Stomach smooth muscle (tissue), 2 donors: ENCODE results near the gene MYMX.
A peak's percentile ranks its signal among the peaks of the same experiment; 100 is the strongest.

Experiments
- H3K27ac ChIP-seq: one replicate; pipeline ENCODE4 v1.7.0; 2013; ENCODE audit warnings: mild to moderate bottlenecking, low read length, inconsistent platforms
- H3K27me3 ChIP-seq, 2 donors: one replicate each; pipeline ENCODE4 v1.7.0; 2013; ENCODE audit warnings: low read length in 2 of 2; ENCODE audit not compliant: insufficient read depth in 2 of 2, control insufficient read depth in 1 of 2
- H3K36me3 ChIP-seq, 2 donors: one replicate each; pipeline ENCODE4 v1.7.0; 2013; ENCODE audit warnings: low read length in 2 of 2; ENCODE audit not compliant: control insufficient read depth in 2 of 2, insufficient read depth in 2 of 2
- H3K4me1 ChIP-seq: one replicate; pipeline ENCODE4 v1.7.0; 2013; ENCODE audit warnings: low read length; ENCODE audit not compliant: control insufficient read depth, insufficient read depth
- H3K4me3 ChIP-seq, 2 donors: one replicate each; pipeline ENCODE4 v1.7.0; 2013; ENCODE audit warnings: low read length in 2 of 2
- H3K9ac ChIP-seq, 2 donors: one replicate each; pipeline ENCODE4 v1.7.0; 2013; ENCODE audit warnings: low read length in 2 of 2, mild to moderate bottlenecking in 1 of 2
- H3K9me3 ChIP-seq, 2 donors: one replicate each; pipeline ENCODE4 v1.7.0; 2013; ENCODE audit warnings: low read length in 2 of 2; ENCODE audit not compliant: control insufficient read depth in 2 of 2
- donor health status: healthy.
- donor health status: Pancreatic carcinoma.

MYMX gene

GRCh38 chr6:44216677-44217331 lies at the start of gene MYMX:
Gene MYMX (plus strand): TSS chr6:44216926. CDS start chr6:44217472, 546 bp downstream.
- peak within 1 kb of the TSS; percentile 52 to 65 for H3K4me3 ChIP-seq
- peaks cover 43% of the 10 kb centered on the region for H3K4me1 ChIP-seq
- H3K9ac ChIP-seq: peak within 1 kb of the TSS in 1 of 2 donors; percentile 29
- H3K27ac ChIP-seq: peak within 1 kb of the TSS; percentile 96
- no peaks in the 10 kb centered on the region for H3K27me3 ChIP-seq
- no peaks in the 10 kb centered on the region for H3K36me3 ChIP-seq
- H3K9me3 ChIP-seq: no peaks in the 10 kb centered on the region

- Histone ChIP-seq H3K36me3 (no peaks in the 10 kb centered on the region), H3K27ac (no peak overlapping the region), H3K27me3 (peaks cover 7 to 8% of the 10 kb centered on the region in 2 donors)
Measured at GRCh38 chr6:44167567-44167966, 49.2 kb upstream of the MYMX start.

GRCh38 chr6:44169154-44169553 lies 47.6 kb upstream of the MYMX start:
- Histone ChIP-seq H3K4me3 (no peak overlapping the region), H3K36me3 (no peaks in the 10 kb centered on the region), H3K27ac (no peak overlapping the region), H3K9me3 (no peaks in the 10 kb centered on the region), H3K9ac (no peak overlapping the region), H3K4me1 (peaks cover 8% of the 10 kb centered on the region), H3K27me3 (no peaks in the 10 kb centered on the region)

More at GRCh38 chr6:44167567-44167966, 49.2 kb upstream of the MYMX start:
- Histone ChIP-seq H3K4me3 (no peak overlapping the region), H3K4me1 (peaks cover 1% of the 10 kb centered on the region), H3K9ac (no peak overlapping the region), H3K9me3 (no peaks in the 10 kb centered on the region)

- no peak overlapping the region for H3K9ac ChIP-seq
- no peaks in the 10 kb centered on the region for H3K9me3 ChIP-seq
- no peaks in the 10 kb centered on the region for H3K36me3 ChIP-seq
- no peak overlapping the region for H3K4me3 ChIP-seq
- no peaks in the 10 kb centered on the region for H3K27me3 ChIP-seq
- peaks cover 8% of the 10 kb centered on the region for H3K4me1 ChIP-seq
- H3K27ac ChIP-seq: no peak overlapping the region
Measured at GRCh38 chr6:44169886-44170570, 46.7 kb upstream of the MYMX start.

GRCh38 chr6:44171899-44172546 lies 44.7 kb upstream of the MYMX start:
- Histone ChIP-seq H3K9me3 (no peaks in the 10 kb centered on the region), H3K4me1 (peaks cover 8% of the 10 kb centered on the region), H3K36me3 (no peaks in the 10 kb centered on the region), H3K9ac (no peak overlapping the region), H3K27me3 (no peaks in the 10 kb centered on the region), H3K4me3 (no peak overlapping the region), H3K27ac (no peak overlapping the region)

GRCh38 chr6:44172731-44173500 lies 43.8 kb upstream of the MYMX start:
- no peaks in the 10 kb centered on the region for H3K9me3 ChIP-seq
- H3K9ac ChIP-seq: no peak overlapping the region

GRCh38 chr6:44176130-44176761 lies 40.5 kb upstream of the MYMX start:
- H3K36me3 ChIP-seq: no peaks in the 10 kb centered on the region
- H3K27ac ChIP-seq: no peak overlapping the region
- H3K4me1 ChIP-seq: peaks cover 8% of the 10 kb centered on the region
- no peak overlapping the region for H3K9ac ChIP-seq
- no peaks in the 10 kb centered on the region for H3K9me3 ChIP-seq
- no peak overlapping the region for H3K4me3 ChIP-seq
- H3K27me3 ChIP-seq: no peaks in the 10 kb centered on the region

More at GRCh38 chr6:44172731-44173500, 43.8 kb upstream of the MYMX start:
- peaks cover 8% of the 10 kb centered on the region for H3K4me1 ChIP-seq
- H3K27me3 ChIP-seq: no peaks in the 10 kb centered on the region
- H3K27ac ChIP-seq: no peak overlapping the region
- H3K36me3 ChIP-seq: no peaks in the 10 kb centered on the region
- H3K4me3 ChIP-seq: peak overlapping the region in 1 of 2 donors; percentile 58

- no peak overlapping the region for H3K4me3 ChIP-seq
- peaks cover 8% of the 10 kb centered on the region for H3K4me1 ChIP-seq
- H3K9ac ChIP-seq: no peak overlapping the region
- no peaks in the 10 kb centered on the region for H3K27me3 ChIP-seq
- H3K36me3 ChIP-seq: no peaks in the 10 kb centered on the region
- H3K9me3 ChIP-seq: no peaks in the 10 kb centered on the region
- H3K27ac ChIP-seq: no peak overlapping the region
Measured at GRCh38 chr6:44176762-44177509, 39.8 kb upstream of the MYMX start.

- H3K27ac ChIP-seq: no peak overlapping the region
- H3K9ac ChIP-seq: no peak overlapping the region
- H3K4me1 ChIP-seq: peaks cover 4% of the 10 kb centered on the region
- no peaks in the 10 kb centered on the region for H3K27me3 ChIP-seq
- H3K36me3 ChIP-seq: no peaks in the 10 kb centered on the region
- no peak overlapping the region for H3K4me3 ChIP-seq
- H3K9me3 ChIP-seq: no peaks in the 10 kb centered on the region
Measured at GRCh38 chr6:44177691-44178423, 38.9 kb upstream of the MYMX start.
